GM12872 (cell line): Measurements from ENCODE around the gene PNPLA2.

Experiments used
- CTCF ChIP-seq: IDR thresholded peaks from 3 replicates; pipeline ENCODE4 v1.5.1; 2011; ENCODE audit warnings: low read depth, mild to moderate bottlenecking, low read length, moderate library complexity; ENCODE audit not compliant: insufficient read depth

The PNPLA2 gene

GRCh38 chr11:798093-798713 lies 20.5 kb upstream of the PNPLA2 start, which contains the start of gene SLC25A22:
TSS of gene SLC25A22 (minus strand) at chr11:798281. CDS start at chr11:795006, 3,275 bp downstream.
- peak; percentile 71 for TF ChIP-seq CTCF

GRCh38 chr11:799641-800316 lies 18.9 kb upstream of the PNPLA2 start:
- no peak for TF ChIP-seq CTCF

- no peak for TF ChIP-seq CTCF
These were observed 18.2 kb upstream of the PNPLA2 start for GRCh38 chr11:800473-800872.

GRCh38 chr11:801097-801780 lies 17.5 kb upstream of the PNPLA2 start:
- TF ChIP-seq CTCF: no peak

- no peak for TF ChIP-seq CTCF
These were observed 16.6 kb upstream of the PNPLA2 start for GRCh38 chr11:802018-802617.

- TF ChIP-seq CTCF: no peak
These were observed 15.8 kb upstream of the PNPLA2 start for GRCh38 chr11:802693-803466.

- TF ChIP-seq CTCF: no peak
These were observed 15.3 kb upstream of the PNPLA2 start for GRCh38 chr11:803467-803742.
